ENCODE measurements around the gene COX7A2L.

- TF ChIP-seq MCM2 (IDR thresholded peaks at IDR 0.05; ENCODE audit: low read depth) (no peak), CEBPB (tag; IDR thresholded peaks at IDR 0.05) (no peak), MED1 (CRISPR knock-in tag; IDR thresholded peaks at IDR 0.05; ENCODE audit: borderline replicate concordance) (no peak), PHF8 (IDR thresholded peaks at IDR 0.05; ENCODE audit: borderline replicate concordance, low read length) (no peak), ATF2 (CRISPR knock-in tag; IDR thresholded peaks at IDR 0.05) (no peak), KDM5B (IDR thresholded peaks at IDR 0.05; ENCODE audit: insufficient replicate concordance, low read depth, low read length) (no peak), NFYB (IDR thresholded peaks at IDR 0.05; ENCODE audit: extremely low read depth, insufficient read length) (no peak), KLF16 (IDR thresholded peaks at IDR 0.05) (no peak), MAX (CRISPR knock-in tag; IDR thresholded peaks at IDR 0.05) (no peak), NR2C2 (CRISPR knock-in tag; IDR thresholded peaks at IDR 0.05) (no peak), NR2C2 (tag; IDR thresholded peaks at IDR 0.05) (no peak), CBX5 (IDR thresholded peaks at IDR 0.05; ENCODE audit: borderline replicate concordance, low read depth) (no peak)
These were observed 11.6 kb upstream of the COX7A2L start for GRCh38 chr2:42372474-42373200.
